ENCODE results near the gene UBL5. TPM values are rescaled to one million over a fixed set of nuclear protein-coding genes. Genes with fewer than 3 reads are reported as not detected.
"Not testable (repeated sequence)": the region's sequence is repeated elsewhere in the genome, so short reads cannot be mapped to it uniquely, and the experiment has no call there.

The UBL5 gene
- total RNA-seq, 2 donors from 2014 or later = 260 to 295 TPM

GRCh38 chr19:9843626-9844273 is 16.0 kb downstream of the UBL5 start:
- DNase-seq (ENCODE audit: low spot score); intact Hi-C loops (cut with DNase I): not testable (repeated sequence)

GRCh38 chr19:9847087-9847671 is 19.5 kb downstream of the UBL5 start:
- intact Hi-C loops (cut with DNase I) = no loop called here

GRCh38 chr19:9848060-9848459 is 20.3 kb downstream of the UBL5 start:
- intact Hi-C loops (cut with DNase I) = no loop called here
- no peak for DNase-seq (ENCODE audit: low spot score)

More at GRCh38 chr19:9847087-9847671, 19.5 kb downstream of the UBL5 start:
- DNase-seq (ENCODE audit: low spot score) = peak; percentile 94

- intact Hi-C loops (cut with DNase I) = no loop called here
- no peak for DNase-seq (ENCODE audit: low spot score)
Observed at GRCh38 chr19:9848762-9849161, 21.0 kb downstream of the UBL5 start.

- intact Hi-C loops (cut with DNase I) = no loop called here
- DNase-seq (ENCODE audit: low spot score) = no peak
Observed at GRCh38 chr19:9849791-9850190, 22.1 kb downstream of the UBL5 start.

GRCh38 chr19:9850235-9850959 is 22.7 kb downstream of the UBL5 start:
- intact Hi-C loops (cut with DNase I) = no loop called here
- DNase-seq (ENCODE audit: low spot score) = no peak

- intact Hi-C loops (cut with DNase I) = no loop called here
- no peak for DNase-seq (ENCODE audit: low spot score)
Observed at GRCh38 chr19:9854282-9854846, 26.6 kb downstream of the UBL5 start.

GRCh38 chr19:9856609-9857008 is 28.9 kb downstream of the UBL5 start:
- DNase-seq (ENCODE audit: low spot score) = no peak
- intact Hi-C loops (cut with DNase I) = no loop called here

- no peak for DNase-seq (ENCODE audit: low spot score)
- intact Hi-C loops (cut with DNase I) = no loop called here
Observed at GRCh38 chr19:9857076-9857721, 29.5 kb downstream of the UBL5 start.

GRCh38 chr19:9857920-9858746 is 30.4 kb downstream of the UBL5 start:
- DNase-seq (ENCODE audit: low spot score) = no peak
- intact Hi-C loops (cut with DNase I) = no loop called here

GRCh38 chr19:9858766-9859165 is 31.0 kb downstream of the UBL5 start:
- intact Hi-C loops (cut with DNase I) = no loop called here
- no peak for DNase-seq (ENCODE audit: low spot score)

GRCh38 chr19:9860407-9860806 is 32.7 kb downstream of the UBL5 start:
- intact Hi-C loops (cut with DNase I) = no loop called here
- DNase-seq (ENCODE audit: low spot score) = no peak

GRCh38 chr19:9861503-9861902 is 33.8 kb downstream of the UBL5 start:
- intact Hi-C loops (cut with DNase I) = no loop called here
- no peak for DNase-seq (ENCODE audit: low spot score)

GRCh38 chr19:9862938-9863337 is 35.2 kb downstream of the UBL5 start:
- intact Hi-C loops (cut with DNase I) = no loop called here
- no peak for DNase-seq (ENCODE audit: low spot score)

GRCh38 chr19:9863759-9864158 is 36.0 kb downstream of the UBL5 start:
- intact Hi-C loops (cut with DNase I) = no loop called here
- DNase-seq (ENCODE audit: low spot score) = no peak

- intact Hi-C loops (cut with DNase I) = no loop called here
- DNase-seq (ENCODE audit: low spot score) = no peak
Observed at GRCh38 chr19:9865732-9866501, 38.2 kb downstream of the UBL5 start.

GRCh38 chr19:9868983-9869617 is 41.4 kb downstream of the UBL5 start:
- intact Hi-C loops (cut with DNase I) = no loop called here
- no peak for DNase-seq (ENCODE audit: low spot score)

Data from posterior vena cava (tissue), 2 donors.